HL-60 (cell line): Measurements from ENCODE around the gene REEP2.

Experiments
- CTCF ChIP-seq: IDR thresholded peaks from one replicate; pipeline ENCODE4 v1.5.1; 2011; ENCODE audit warnings: low read length, control low read depth, inconsistent platforms; ENCODE audit not compliant: insufficient read depth
- POLR2AphosphoS5 ChIP-seq: IDR thresholded peaks from 2 replicates; pipeline ENCODE4 v1.6.1; 2012; ENCODE audit warnings: low read depth
- REST ChIP-seq: IDR thresholded peaks from 2 replicates; pipeline ENCODE4 v1.6.1; 2012; ENCODE audit warnings: low read depth; ENCODE audit not compliant: insufficient replicate concordance
- SPI1 ChIP-seq: IDR thresholded peaks from 2 replicates; pipeline ENCODE4 v1.6.1; 2012; ENCODE audit warnings: low read depth, mild to moderate bottlenecking, borderline replicate concordance

GRCh38 chr5:138441221-138441620, 2.4 kb downstream of the REEP2 start:
- no peak for TF ChIP-seq CTCF
- TF ChIP-seq POLR2AphosphoS5 = no peak
- no peak for TF ChIP-seq SPI1
- no peak for TF ChIP-seq REST
